ENCODE results near the gene C1orf53. TPM values are rescaled to one million over a fixed set of nuclear protein-coding genes. Genes with fewer than 3 reads are reported as not detected.

C1orf53 gene
- total RNA-seq, 1 donor, result 6.5 TPM

DNA sequence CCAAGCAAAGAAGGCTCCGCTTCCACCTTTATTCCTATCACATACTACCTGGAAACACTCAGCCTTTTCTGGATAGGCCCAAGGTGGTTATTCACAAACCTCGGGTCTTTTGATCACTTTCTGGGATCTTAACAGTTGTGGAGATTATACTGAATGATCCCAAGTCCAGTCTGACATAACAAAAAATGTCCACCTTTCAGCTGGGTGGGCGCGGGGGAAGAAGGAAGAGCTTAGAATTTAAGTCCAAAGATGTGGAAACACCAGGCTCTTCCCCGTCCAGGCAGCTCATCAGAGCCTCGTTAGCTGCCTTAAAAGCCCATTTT, 338 bp upstream of the C1orf53 start:
- DNase-seq (ENCODE audit: insufficient read length, low spot score, missing footprints), result no peak
- H2AFZ ChIP-seq (ENCODE audit: low read length), result peak overlapping the region; percentile 96
- H4K20me1 ChIP-seq (ENCODE audit: insufficient read depth, low read length), result no peaks in the 10 kb centered on the region
- H3K79me2 ChIP-seq (ENCODE audit: insufficient read depth, low read length), result no peaks in the 10 kb centered on the region
- H3K27me3 ChIP-seq (ENCODE audit: insufficient read depth, low read length), result peaks cover 2% of the 10 kb centered on the region
- H3K4me3 ChIP-seq (ENCODE audit: insufficient read depth, low read length), result peak overlapping the region; percentile 96
- TF ChIP-seq, protein P1, sequence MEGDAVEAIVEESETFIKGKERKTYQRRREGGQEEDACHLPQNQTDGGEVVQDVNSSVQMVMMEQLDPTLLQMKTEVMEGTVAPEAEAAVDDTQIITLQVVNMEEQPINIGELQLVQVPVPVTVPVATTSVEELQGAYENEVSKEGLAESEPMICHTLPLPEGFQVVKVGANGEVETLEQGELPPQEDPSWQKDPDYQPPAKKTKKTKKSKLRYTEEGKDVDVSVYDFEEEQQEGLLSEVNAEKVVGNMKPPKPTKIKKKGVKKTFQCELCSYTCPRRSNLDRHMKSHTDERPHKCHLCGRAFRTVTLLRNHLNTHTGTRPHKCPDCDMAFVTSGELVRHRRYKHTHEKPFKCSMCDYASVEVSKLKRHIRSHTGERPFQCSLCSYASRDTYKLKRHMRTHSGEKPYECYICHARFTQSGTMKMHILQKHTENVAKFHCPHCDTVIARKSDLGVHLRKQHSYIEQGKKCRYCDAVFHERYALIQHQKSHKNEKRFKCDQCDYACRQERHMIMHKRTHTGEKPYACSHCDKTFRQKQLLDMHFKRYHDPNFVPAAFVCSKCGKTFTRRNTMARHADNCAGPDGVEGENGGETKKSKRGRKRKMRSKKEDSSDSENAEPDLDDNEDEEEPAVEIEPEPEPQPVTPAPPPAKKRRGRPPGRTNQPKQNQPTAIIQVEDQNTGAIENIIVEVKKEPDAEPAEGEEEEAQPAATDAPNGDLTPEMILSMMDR (IDR thresholded peaks at IDR 0.05; ENCODE audit: extremely low read depth, low read depth, low read length), result no peak
- no peaks in the 10 kb centered on the region for H3K9me3 ChIP-seq (ENCODE audit: low read depth, low read length)
- peak overlapping the region; percentile 99 for H3K4me2 ChIP-seq (ENCODE audit: insufficient read depth, low read length)
- no peaks in the 10 kb centered on the region for H3K36me3 ChIP-seq (ENCODE audit: insufficient read depth, low read length)
- peaks cover 16% of the 10 kb centered on the region for H3K4me1 ChIP-seq (ENCODE audit: insufficient read depth, low read length)
- H3K27ac ChIP-seq (ENCODE audit: low read depth, low read length), result peak overlapping the region; percentile 82

GRCh38 chr1:197903196-197903514, 725 bp downstream of the C1orf53 start:
- TF ChIP-seq, protein P1 (IDR thresholded peaks at IDR 0.05; ENCODE audit: extremely low read depth, low read depth, low read length), result no peak
- H3K27ac ChIP-seq (ENCODE audit: low read depth, low read length), result peak overlapping the region; percentile 82

GRCh38 chr1:197904126-197904787, 1.8 kb downstream of the C1orf53 start:
- Histone ChIP-seq H3K4me1 (ENCODE audit: insufficient read depth, low read length) (peaks cover 16% of the 10 kb centered on the region), H3K27ac (ENCODE audit: low read depth, low read length) (no peak overlapping the region), H4K20me1 (ENCODE audit: insufficient read depth, low read length) (no peaks in the 10 kb centered on the region), H2AFZ (ENCODE audit: low read length) (no peak overlapping the region), H3K4me3 (ENCODE audit: insufficient read depth, low read length) (no peak overlapping the region), H3K4me2 (ENCODE audit: insufficient read depth, low read length) (no peak overlapping the region), H3K27me3 (ENCODE audit: insufficient read depth, low read length) (peaks cover 15% of the 10 kb centered on the region), H3K79me2 (ENCODE audit: insufficient read depth, low read length) (no peaks in the 10 kb centered on the region), H3K36me3 (ENCODE audit: insufficient read depth, low read length) (no peaks in the 10 kb centered on the region), H3K9me3 (ENCODE audit: low read depth, low read length) (no peaks in the 10 kb centered on the region)
- TF ChIP-seq, protein P1 (IDR thresholded peaks at IDR 0.05; ENCODE audit: extremely low read depth, low read depth, low read length), result no peak
- no peak for DNase-seq (ENCODE audit: insufficient read length, low spot score, missing footprints)

More at GRCh38 chr1:197903196-197903514, 725 bp downstream of the C1orf53 start:
- no peaks in the 10 kb centered on the region for H4K20me1 ChIP-seq (ENCODE audit: insufficient read depth, low read length)
- peak overlapping the region; percentile 96 for H3K4me3 ChIP-seq (ENCODE audit: insufficient read depth, low read length)
- H3K4me2 ChIP-seq (ENCODE audit: insufficient read depth, low read length), result peak overlapping the region; percentile 99
- H3K9me3 ChIP-seq (ENCODE audit: low read depth, low read length), result no peaks in the 10 kb centered on the region
- H2AFZ ChIP-seq (ENCODE audit: low read length), result peak overlapping the region; percentile 100
- H3K79me2 ChIP-seq (ENCODE audit: insufficient read depth, low read length), result no peaks in the 10 kb centered on the region
- no peaks in the 10 kb centered on the region for H3K36me3 ChIP-seq (ENCODE audit: insufficient read depth, low read length)
- peaks cover 5% of the 10 kb centered on the region for H3K27me3 ChIP-seq (ENCODE audit: insufficient read depth, low read length)
- peaks cover 16% of the 10 kb centered on the region for H3K4me1 ChIP-seq (ENCODE audit: insufficient read depth, low read length)
- no peak for DNase-seq (ENCODE audit: insufficient read length, low spot score, missing footprints)

DNA sequence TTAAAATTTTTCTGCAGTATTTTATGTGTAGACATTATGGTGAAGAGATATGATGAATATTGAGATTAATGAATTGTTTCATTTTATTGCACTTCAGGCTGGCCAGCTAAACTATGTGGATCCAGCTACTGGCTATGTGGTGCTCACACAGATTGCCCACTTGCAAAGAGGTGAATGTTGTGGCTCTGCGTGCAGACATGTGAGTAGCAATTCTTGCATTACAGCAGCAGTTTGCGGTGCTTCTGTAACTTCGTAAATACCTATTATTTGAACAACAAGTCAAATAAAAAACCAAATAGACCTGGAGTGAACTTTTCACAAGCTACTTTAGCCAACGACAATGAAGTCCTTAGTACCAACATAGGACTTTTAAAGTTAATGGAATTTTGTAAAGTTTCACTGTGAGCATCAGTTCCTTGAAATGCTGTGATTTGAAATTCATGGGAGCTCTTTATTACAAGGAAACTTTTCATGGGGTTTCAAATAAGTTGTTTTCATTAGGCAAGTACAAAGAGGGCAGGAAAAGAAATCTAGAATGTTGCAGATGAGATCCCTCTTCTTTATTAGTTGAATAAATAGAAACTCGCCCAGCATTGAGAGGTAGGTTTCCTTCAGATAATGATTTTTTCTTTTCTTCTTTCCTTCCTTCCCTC, 3.4 kb downstream of the C1orf53 start:
- Histone ChIP-seq H3K4me2 (ENCODE audit: insufficient read depth, low read length) (no peak overlapping the region), H2AFZ (ENCODE audit: low read length) (no peak overlapping the region), H3K79me2 (ENCODE audit: insufficient read depth, low read length) (no peaks in the 10 kb centered on the region), H3K27ac (ENCODE audit: low read depth, low read length) (no peak overlapping the region), H3K4me3 (ENCODE audit: insufficient read depth, low read length) (no peak overlapping the region), H3K9me3 (ENCODE audit: low read depth, low read length) (no peaks in the 10 kb centered on the region), H3K36me3 (ENCODE audit: insufficient read depth, low read length) (no peaks in the 10 kb centered on the region), H3K4me1 (ENCODE audit: insufficient read depth, low read length) (peaks cover 16% of the 10 kb centered on the region), H4K20me1 (ENCODE audit: insufficient read depth, low read length) (no peaks in the 10 kb centered on the region), H3K27me3 (ENCODE audit: insufficient read depth, low read length) (peaks cover 31% of the 10 kb centered on the region)
- TF ChIP-seq, protein P1 (IDR thresholded peaks at IDR 0.05; ENCODE audit: extremely low read depth, low read depth, low read length), result no peak
- DNase-seq (ENCODE audit: insufficient read length, low spot score, missing footprints), result no peak

Data from osteoblast (primary cell).